ENCODE measurements around the gene ZNF33A. TPM values are rescaled to one million over a fixed set of nuclear protein-coding genes. Genes with fewer than 3 reads are reported as not detected.

Gene ZNF33A
- total RNA-seq, 1 experiment from 2014 or later: 20.7 TPM

- Mint-ChIP-seq H3K4me3 (ENCODE audit: unreplicated experiment) (no peak overlapping the region), H3K27me3 (ENCODE audit: insufficient read depth, unreplicated experiment) (no peaks in the 10 kb centered on the region), H3K27ac (ENCODE audit: low read depth, unreplicated experiment) (no peak overlapping the region), H3K4me1 (ENCODE audit: insufficient read depth, unreplicated experiment) (peaks cover 2% of the 10 kb centered on the region), H3K36me3 (ENCODE audit: insufficient read depth, unreplicated experiment) (peaks cover 60% of the 10 kb centered on the region), H3K9me3 (ENCODE audit: unreplicated experiment) (peaks cover 4% of the 10 kb centered on the region)
- intact Hi-C loops (cut with micrococcal nuclease): no loop called here
- TF ChIP-seq CTCF (IDR thresholded peaks at IDR 0.05; ENCODE audit: unreplicated experiment): no peak
- ChIA-PET CTCF (interaction anchor here (0.7 to 0.9 kb wide), 2 partner anchors 14 to 59 kb away, joined by 3 to 4 read pairs; no protein-coding TSS in a partner anchor), POLR2A (no interaction called here)
- no peak for DNase-seq (ENCODE audit: unreplicated experiment)
- no TSS peak for BruUV-seq (replicated peaks)
These were observed 33.0 kb downstream of the ZNF33A start for GRCh38 chr10:38043516-38043915.

- H3K27ac Mint-ChIP-seq (ENCODE audit: low read depth, unreplicated experiment): no peak overlapping the region
- no peak for DNase-seq (ENCODE audit: unreplicated experiment)
- H3K9me3 Mint-ChIP-seq (ENCODE audit: unreplicated experiment): peaks cover 12% of the 10 kb centered on the region
- H3K27me3 Mint-ChIP-seq (ENCODE audit: insufficient read depth, unreplicated experiment): no peaks in the 10 kb centered on the region
- H3K36me3 Mint-ChIP-seq (ENCODE audit: insufficient read depth, unreplicated experiment): peaks cover 59% of the 10 kb centered on the region
- no peak overlapping the region for H3K4me3 Mint-ChIP-seq (ENCODE audit: unreplicated experiment)
- BruUV-seq (replicated peaks): no TSS peak
- H3K4me1 Mint-ChIP-seq (ENCODE audit: insufficient read depth, unreplicated experiment): no peaks in the 10 kb centered on the region
- ChIA-PET POLR2A (no interaction called here), CTCF (interaction anchor here (0.6 kb wide), 1 partner anchor 839 kb away, joined by 3 read pairs; no protein-coding TSS in a partner anchor)
- intact Hi-C loops (cut with micrococcal nuclease): no loop called here
- TF ChIP-seq CTCF (IDR thresholded peaks at IDR 0.05; ENCODE audit: unreplicated experiment): no peak
These were observed 34.7 kb downstream of the ZNF33A start for GRCh38 chr10:38045129-38045528.

- DNase-seq (ENCODE audit: unreplicated experiment): no peak
- Mint-ChIP-seq H3K27me3 (ENCODE audit: insufficient read depth, unreplicated experiment) (no peaks in the 10 kb centered on the region), H3K36me3 (ENCODE audit: insufficient read depth, unreplicated experiment) (peaks cover 49% of the 10 kb centered on the region), H3K4me1 (ENCODE audit: insufficient read depth, unreplicated experiment) (no peaks in the 10 kb centered on the region), H3K9me3 (ENCODE audit: unreplicated experiment) (peaks cover 12% of the 10 kb centered on the region), H3K27ac (ENCODE audit: low read depth, unreplicated experiment) (no peak overlapping the region), H3K4me3 (ENCODE audit: unreplicated experiment) (no peak overlapping the region)
- POLR2A ChIA-PET: interaction anchor here (0.8 kb wide), 1 partner anchor 72 kb away, joined by 4 read pairs; no protein-coding TSS in a partner anchor
- CTCF ChIA-PET: interaction anchor here (0.7 kb wide), 1 partner anchor 453 kb away, joined by 3 read pairs; no protein-coding TSS in a partner anchor
- intact Hi-C loops (cut with micrococcal nuclease): no loop called here
- TF ChIP-seq CTCF (IDR thresholded peaks at IDR 0.05; ENCODE audit: unreplicated experiment): no peak
- BruUV-seq (replicated peaks): no TSS peak
These were observed 37.2 kb downstream of the ZNF33A start for GRCh38 chr10:38047666-38048065.

GRCh38 chr10:38050212-38050611 is 39.7 kb downstream of the ZNF33A start:
- Mint-ChIP-seq H3K27me3 (ENCODE audit: insufficient read depth, unreplicated experiment) (no peaks in the 10 kb centered on the region), H3K9me3 (ENCODE audit: unreplicated experiment) (peaks cover 25% of the 10 kb centered on the region), H3K4me3 (ENCODE audit: unreplicated experiment) (no peak overlapping the region), H3K36me3 (ENCODE audit: insufficient read depth, unreplicated experiment) (peaks cover 56% of the 10 kb centered on the region), H3K27ac (ENCODE audit: low read depth, unreplicated experiment) (no peak overlapping the region), H3K4me1 (ENCODE audit: insufficient read depth, unreplicated experiment) (peaks cover 14% of the 10 kb centered on the region)
- BruUV-seq (replicated peaks): no TSS peak
- intact Hi-C loops (cut with micrococcal nuclease): loop anchor here (5.0 kb wide), 1 partner anchor 38 kb away; the partner anchor contains the start of gene ZNF33A
- CTCF ChIA-PET: interaction anchor here (0.6 kb wide), 1 partner anchor 201 kb away, joined by 3 read pairs; no protein-coding TSS in a partner anchor
- no peak for TF ChIP-seq CTCF (IDR thresholded peaks at IDR 0.05; ENCODE audit: unreplicated experiment)
- POLR2A ChIA-PET: interaction anchor here (1.2 kb wide), 1 partner anchor 40 kb away, joined by 5 read pairs; the partner anchor contains the start of gene ZNF33A
- no peak for DNase-seq (ENCODE audit: unreplicated experiment)
